Liver (tissue), 9 donors: ENCODE measurements around the gene B4GALT2. TPM values are rescaled to one million over a fixed set of nuclear protein-coding genes. Genes with fewer than 3 reads are reported as not detected.

Experiments
- DNase-seq: peaks from one replicate; pipeline ENCODE4 v3.0.0-alpha.2; 2017; ENCODE audit warnings: low spot score
- H3K27ac ChIP-seq, 2 donors: one replicate each; pipeline ENCODE4 v1.7.0; 2013; ENCODE audit warnings: inconsistent platforms in 2 of 2, low read length in 2 of 2, control low read depth in 1 of 2, low read depth in 1 of 2, mild to moderate bottlenecking in 1 of 2
- H3K27me3 ChIP-seq, 4 donors: one replicate each; pipeline versions ENCODE4 v1.6.1 to v1.7.0; 2013; ENCODE audit warnings: low read length in 3 of 4, inconsistent platforms in 1 of 4, mild to moderate bottlenecking in 1 of 4, moderate library complexity in 1 of 4; ENCODE audit not compliant: control insufficient read depth in 4 of 4, insufficient read depth in 4 of 4
- H3K36me3 ChIP-seq, 4 donors: one replicate each; pipeline versions ENCODE4 v1.6.1 to v1.7.0; 2013; ENCODE audit warnings: low read length in 3 of 4, mild to moderate bottlenecking in 3 of 4, low read depth in 1 of 4, moderate library complexity in 1 of 4; ENCODE audit not compliant: control insufficient read depth in 4 of 4, insufficient read depth in 3 of 4
- H3K4me1 ChIP-seq, 4 donors: one replicate each; pipeline versions ENCODE4 v1.6.1 to v1.7.0; 2013; ENCODE audit warnings: low read length in 3 of 4, mild to moderate bottlenecking in 3 of 4, moderate library complexity in 1 of 4; ENCODE audit not compliant: control insufficient read depth in 4 of 4, insufficient read depth in 4 of 4
- H3K4me3 ChIP-seq, 3 donors: one replicate each; pipeline versions ENCODE4 v1.6.1 to v1.7.0; 2013; ENCODE audit warnings: low read length in 3 of 3, control low read depth in 1 of 3, low read depth in 1 of 3, mild to moderate bottlenecking in 1 of 3
- H3K9ac ChIP-seq, 2 donors: one replicate each; pipeline ENCODE4 v1.7.0; 2013; ENCODE audit warnings: low read length in 2 of 2, mild to moderate bottlenecking in 2 of 2, moderate library complexity in 2 of 2, control low read depth in 1 of 2, low read depth in 1 of 2
- H3K9me3 ChIP-seq, 4 donors: one replicate each; pipeline versions ENCODE4 v1.6.1 to v1.7.0; 2013; ENCODE audit warnings: low read length in 3 of 4; ENCODE audit not compliant: control insufficient read depth in 4 of 4
- CTCF ChIP-seq: fragments of 150-350 bp; IDR thresholded peaks from 2 replicates; pipeline ENCODE4 v1.5.1; 2017; ENCODE audit warnings: improper control_type of control experiment, low read depth, low read length; ENCODE audit not compliant: missing input control
- EGR1 ChIP-seq, 2 donors: IDR thresholded peaks; 2 replicates each; pipeline ENCODE4 v1.6.1; 2016 to 2018; ENCODE audit warnings: antibody characterized with exemption in 2 of 2, low read depth in 2 of 2
- FOXA1 ChIP-seq: IDR thresholded peaks from 2 replicates; pipeline ENCODE4 v1.6.1; 2016; ENCODE audit warnings: antibody characterized with exemption
- FOXA2 ChIP-seq: IDR thresholded peaks from 2 replicates; pipeline ENCODE4 v1.6.1; 2016; ENCODE audit warnings: antibody characterized with exemption
- GABPA ChIP-seq, 2 donors: IDR thresholded peaks in 1 of 2; conservative IDR thresholded peaks in 1 of 2; 2 replicates each; pipeline ENCODE4 v1.6.1; 2016; ENCODE audit warnings: antibody characterized with exemption in 2 of 2, mild to moderate bottlenecking in 1 of 2, moderate library complexity in 1 of 2
- HNF4A ChIP-seq, 2 donors: conservative IDR thresholded peaks; 2 replicates each; pipeline ENCODE4 v1.6.1; 2016; ENCODE audit warnings: antibody characterized with exemption in 2 of 2, mild to moderate bottlenecking in 2 of 2
- HNF4G ChIP-seq: IDR thresholded peaks from 2 replicates; pipeline ENCODE4 v1.6.1; 2016; ENCODE audit warnings: antibody characterized with exemption
- JUND ChIP-seq, 2 donors: IDR thresholded peaks; 2 replicates each; pipeline ENCODE4 v1.6.1; 2016; ENCODE audit warnings: antibody characterized with exemption in 2 of 2
- MAX ChIP-seq: IDR thresholded peaks from 2 replicates; pipeline ENCODE4 v1.6.1; 2016; ENCODE audit warnings: antibody characterized with exemption
- NR2F2 ChIP-seq: IDR thresholded peaks from 2 replicates; pipeline ENCODE4 v1.6.1; 2016; ENCODE audit warnings: antibody characterized with exemption
- REST ChIP-seq: IDR thresholded peaks from 2 replicates; pipeline ENCODE4 v1.6.1; 2016; ENCODE audit warnings: antibody characterized with exemption, mild to moderate bottlenecking
- RXRA ChIP-seq, 2 donors: IDR thresholded peaks; 2 replicates each; pipeline ENCODE4 v1.6.1; 2017 to 2018; ENCODE audit warnings: antibody characterized with exemption in 2 of 2, mild to moderate bottlenecking in 1 of 2
- SP1 ChIP-seq: IDR thresholded peaks from 2 replicates; pipeline ENCODE4 v1.6.1; 2018; ENCODE audit warnings: antibody characterized with exemption, mild to moderate bottlenecking
- TAF1 ChIP-seq: conservative IDR thresholded peaks from 2 replicates; pipeline ENCODE4 v1.6.1; 2016; ENCODE audit warnings: antibody characterized with exemption, mild to moderate bottlenecking
- ZBTB33 ChIP-seq: IDR thresholded peaks from 2 replicates; pipeline ENCODE4 v1.6.1; 2016; ENCODE audit warnings: antibody characterized with exemption
- WGBS: extraction: QIAGEN DNeasy Blood & Tissue Kit; methylation state at CpG from one replicate; pipeline ENCODE4 v1.1.7; 2013; 5-methylcytosine and 5-hydroxymethylcytosine counted together
- polyA plus RNA-seq, 2 donors: library from polyadenylated mRNA; stranded (reverse) in 1 of 2; unstranded in 1 of 2; fragments of 200-250 nt in 1 of 2; fragments of >200 nt in 1 of 2; fragmentation: Nextera tagmentation in 1 of 2; extraction: Ambion mirVana in 1 of 2; gene quantifications; one replicate each; pipeline versions ENCODE4 v1.2.1 to v1.2.3, GENCODE V29; 2013 to 2015
- total RNA-seq, 2 donors: library from RNA; depleted of rRNA; stranded (reverse); fragments of >200 nt; gene quantifications; one replicate each; pipeline ENCODE4 v1.2.3, GENCODE V29; 2014
- donor health status: healthy.
- donor health status: healthy.
- donor health status: healthy.
- donor health status: healthy.
- donor health status: healthy.

B4GALT2 gene
- total and polyA plus RNA-seq, 4 donors = 2.9 to 31.5 (median 16.1) TPM

- no peak for TF ChIP-seq MAX
- no peak for TF ChIP-seq REST
- TF ChIP-seq NR2F2 = no peak
- no peak for TF ChIP-seq RXRA (IDR thresholded peaks at IDR 0.05)
- no peak for TF ChIP-seq EGR1 (IDR thresholded peaks at IDR 0.05; ENCODE audit: low read depth in 2 of 2)
- TF ChIP-seq FOXA2 = no peak
- TF ChIP-seq JUND (IDR thresholded peaks at IDR 0.05) = no peak
- TF ChIP-seq HNF4A (conservative IDR thresholded peaks at IDR 0.05) = no peak
- H3K4me1 ChIP-seq = no peaks in the 10 kb centered on the region
- H3K27ac ChIP-seq = no peak overlapping the region
- H3K27me3 ChIP-seq = no peaks in the 10 kb centered on the region
- no peak overlapping the region for H3K9ac ChIP-seq
- no peak for DNase-seq
- 82% methylated on average over 3 of the region's 3 CpGs for WGBS
- no peak overlapping the region for H3K4me3 ChIP-seq
- no peaks in the 10 kb centered on the region for H3K36me3 ChIP-seq
- no peaks in the 10 kb centered on the region for H3K9me3 ChIP-seq
Observed at GRCh38 chr1:44015206-44015605, 36.2 kb downstream of the B4GALT2 start.

- no peak for DNase-seq
- H3K9me3 ChIP-seq = no peaks in the 10 kb centered on the region
- WGBS = 90% methylated on average over 20 of the region's 20 CpGs
- no peak overlapping the region for H3K9ac ChIP-seq
- TF ChIP-seq SP1 (no peak), RXRA (IDR thresholded peaks at IDR 0.05) (no peak), HNF4G (no peak), FOXA2 (no peak), MAX (no peak), ZBTB33 (no peak), TAF1 (no peak), CTCF (no peak), GABPA (IDR thresholded peaks at IDR 0.05 in 1 of 2, conservative IDR thresholded peaks at IDR 0.05 in 1 of 2) (no peak), FOXA1 (no peak), EGR1 (IDR thresholded peaks at IDR 0.05; ENCODE audit: low read depth in 2 of 2) (no peak), HNF4A (conservative IDR thresholded peaks at IDR 0.05) (no peak)
- no peaks in the 10 kb centered on the region for H3K27me3 ChIP-seq
- no peaks in the 10 kb centered on the region for H3K36me3 ChIP-seq
- no peak overlapping the region for H3K27ac ChIP-seq
- no peaks in the 10 kb centered on the region for H3K4me1 ChIP-seq
- H3K4me3 ChIP-seq = no peak overlapping the region
Observed at GRCh38 chr1:44016041-44016889, 37.3 kb downstream of the B4GALT2 start.
